Keratinocyte (primary cell): Measurements from ENCODE around the gene LYSMD2. TPM values are rescaled to one million over a fixed set of nuclear protein-coding genes. Genes with fewer than 3 reads are reported as not detected.
A peak's percentile ranks its signal among the peaks of the same experiment; 100 is the strongest.

Experiments
- DNase-seq: peaks from one replicate; pipeline ENCODE4 v3.0.0-alpha.2; 2011; ENCODE audit warnings: low read depth, missing footprints, low spot score
- FAIRE-seq: peaks from 2 replicates; lab custom pipeline; 2011; peaks lifted over from hg19 to GRCh38; lab: Jason Lieb, UNC
- H2AFZ ChIP-seq: 2 replicates; pipeline ENCODE4 v1.6.0; 2012; ENCODE audit warnings: low read length, control low read depth, inconsistent platforms; ENCODE audit not compliant: control insufficient read depth
- H3K27ac ChIP-seq: 2 replicates; pipeline ENCODE4 v1.5.1; 2011; ENCODE audit warnings: low read length; ENCODE audit not compliant: control insufficient read depth, insufficient read depth
- H3K27me3 ChIP-seq: 3 replicates; pipeline ENCODE4 v1.6.0; 2011; ENCODE audit warnings: low read length; ENCODE audit not compliant: control insufficient read depth, insufficient read depth; ENCODE audit errors: extremely low read depth
- H3K36me3 ChIP-seq, 2 experiments: 2 replicates in 1 of 2; 3 replicates in 1 of 2; pipeline ENCODE4 v1.5.1; 2011; ENCODE audit warnings: low read length in 2 of 2, mild to moderate bottlenecking in 1 of 2; ENCODE audit not compliant: control insufficient read depth in 2 of 2, insufficient read depth in 2 of 2; ENCODE audit errors: extremely low read depth in 1 of 2
- H3K4me1 ChIP-seq: 3 replicates; pipeline ENCODE4 v1.5.1; 2011; ENCODE audit warnings: low read length; ENCODE audit not compliant: control insufficient read depth, insufficient read depth; ENCODE audit errors: extremely low read depth
- H3K4me2 ChIP-seq: 3 replicates; pipeline ENCODE4 v1.6.0; 2011; ENCODE audit warnings: low read depth, low read length; ENCODE audit not compliant: control insufficient read depth, insufficient read depth; ENCODE audit errors: extremely low read depth
- H3K4me3 ChIP-seq, 3 experiments: fragments of 200-600 bp in 1 of 3; sonication (generic) in 1 of 3; 2 replicates in 2 of 3; 3 replicates in 1 of 3; pipeline ENCODE4 v1.5.1; 2011 to 2016; ENCODE audit warnings: low read length in 3 of 3, mild to moderate bottlenecking in 3 of 3, control low read depth in 2 of 3, inconsistent platforms in 1 of 3, low read depth in 1 of 3, mixed read lengths in 1 of 3, mixed run types in 1 of 3, moderate library complexity in 1 of 3; ENCODE audit not compliant: control insufficient read depth in 2 of 3, insufficient read depth in 2 of 3; ENCODE audit errors: extremely low read depth in 1 of 3
- H3K79me2 ChIP-seq: 2 replicates; pipeline ENCODE4 v1.6.0; 2012; ENCODE audit warnings: low read length; ENCODE audit not compliant: control insufficient read depth, insufficient read depth
- H3K9ac ChIP-seq: 3 replicates; pipeline ENCODE4 v1.6.0; 2011; ENCODE audit warnings: low read length; ENCODE audit not compliant: control insufficient read depth, insufficient read depth; ENCODE audit errors: extremely low read depth
- H3K9me1 ChIP-seq: 3 replicates; pipeline ENCODE4 v1.6.0; 2011; ENCODE audit warnings: low read length; ENCODE audit not compliant: control insufficient read depth, insufficient read depth; ENCODE audit errors: extremely low read depth
- H3K9me3 ChIP-seq: 2 replicates; pipeline ENCODE4 v1.5.1; 2012; ENCODE audit warnings: low read depth, low read length; ENCODE audit not compliant: control insufficient read depth
- H4K20me1 ChIP-seq: 3 replicates; pipeline ENCODE4 v1.6.0; 2011; ENCODE audit warnings: low read length; ENCODE audit not compliant: control insufficient read depth, insufficient read depth; ENCODE audit errors: extremely low read depth
- EZH2 ChIP-seq: IDR thresholded peaks from one replicate; pipeline ENCODE4 v1.6.1; 2012; ENCODE audit warnings: inconsistent platforms, mild to moderate bottlenecking, low read length, moderate library complexity
- dilution Hi-C: fragments of 300-500 bp; cut with MboI; formaldehyde crosslinking; loops from one replicate; pipeline ENCODE4 v1.7.0; 2020; ENCODE audit warnings: low sequenced_read_pairs; ENCODE audit not compliant: extremely low pct_ligation_motif_present
- polyA plus RNA-seq, 5 experiments: library from polyadenylated mRNA; depleted of rRNA in 3 of 5; stranded (reverse) in 3 of 5; stranded (forward) in 1 of 5; unstranded in 1 of 5; fragments of >200 nt; gene quantifications; 1 replicate in 1 of 5; 2 replicates in 3 of 5; 3 replicates in 1 of 5; pipeline versions ENCODE4 v1.2.1 to v1.2.3, GENCODE V29; 2011 to 2012; ENCODE audit warnings: missing spikeins in 2 of 5, low read depth in 1 of 5, low replicate concordance in 1 of 5
- TF ChIP-seq, protein P1 (sequence below), 3 experiments: IDR thresholded peaks in 1 of 3; conservative IDR thresholded peaks in 1 of 3; optimal IDR thresholded peaks in 1 of 3; 2 replicates in 2 of 3; 3 replicates in 1 of 3; pipeline versions ENCODE3 to v1.5.1; 2011; ENCODE audit warnings: low read length in 3 of 3, mild to moderate bottlenecking in 3 of 3, moderate library complexity in 2 of 3, control low read depth in 1 of 3, inconsistent platforms in 1 of 3; ENCODE audit not compliant: insufficient read depth in 2 of 3; ENCODE audit errors: extremely low read depth in 1 of 3

Gene LYSMD2
- polyA plus RNA-seq, 1 donor (not counting 4 experiments of a cell fraction or from before 2014, with no cell fraction given) = 12.7 TPM

GRCh38 chr15:51776952-51777569 is 39.6 kb upstream of the LYSMD2 start:
- Histone ChIP-seq H4K20me1 (no peaks in the 10 kb centered on the region), H3K9me1 (no peaks in the 10 kb centered on the region), H3K4me1 (peaks cover 22% of the 10 kb centered on the region), H3K27me3 (no peaks in the 10 kb centered on the region), H3K36me3 (peaks cover 0 to 3% of the 10 kb centered on the region in 2 experiments), H3K9ac (no peak overlapping the region), H3K4me2 (peak overlapping the region; percentile 39), H3K27ac (peak overlapping the region; percentile 15), H3K9me3 (no peaks in the 10 kb centered on the region), H3K4me3 (no peak overlapping the region), H3K79me2 (no peaks in the 10 kb centered on the region), H2AFZ (no peak overlapping the region)
- dilution Hi-C loops = no loop called here
- peak; percentile 81 for DNase-seq
- no peak for TF ChIP-seq EZH2
- TF ChIP-seq, protein P1, sequence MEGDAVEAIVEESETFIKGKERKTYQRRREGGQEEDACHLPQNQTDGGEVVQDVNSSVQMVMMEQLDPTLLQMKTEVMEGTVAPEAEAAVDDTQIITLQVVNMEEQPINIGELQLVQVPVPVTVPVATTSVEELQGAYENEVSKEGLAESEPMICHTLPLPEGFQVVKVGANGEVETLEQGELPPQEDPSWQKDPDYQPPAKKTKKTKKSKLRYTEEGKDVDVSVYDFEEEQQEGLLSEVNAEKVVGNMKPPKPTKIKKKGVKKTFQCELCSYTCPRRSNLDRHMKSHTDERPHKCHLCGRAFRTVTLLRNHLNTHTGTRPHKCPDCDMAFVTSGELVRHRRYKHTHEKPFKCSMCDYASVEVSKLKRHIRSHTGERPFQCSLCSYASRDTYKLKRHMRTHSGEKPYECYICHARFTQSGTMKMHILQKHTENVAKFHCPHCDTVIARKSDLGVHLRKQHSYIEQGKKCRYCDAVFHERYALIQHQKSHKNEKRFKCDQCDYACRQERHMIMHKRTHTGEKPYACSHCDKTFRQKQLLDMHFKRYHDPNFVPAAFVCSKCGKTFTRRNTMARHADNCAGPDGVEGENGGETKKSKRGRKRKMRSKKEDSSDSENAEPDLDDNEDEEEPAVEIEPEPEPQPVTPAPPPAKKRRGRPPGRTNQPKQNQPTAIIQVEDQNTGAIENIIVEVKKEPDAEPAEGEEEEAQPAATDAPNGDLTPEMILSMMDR (optimal IDR thresholded peaks at IDR 0.05 in 1 of 3, IDR thresholded peaks at IDR 0.05 in 1 of 3, conservative IDR thresholded peaks at IDR 0.05 in 1 of 3; ENCODE audit: extremely low read depth in 1 of 3, insufficient read depth in 2 of 3, low read length in 3 of 3) = peak; percentile 69 to 81 (median 78)
- peak; percentile 97 for FAIRE-seq

DNA sequence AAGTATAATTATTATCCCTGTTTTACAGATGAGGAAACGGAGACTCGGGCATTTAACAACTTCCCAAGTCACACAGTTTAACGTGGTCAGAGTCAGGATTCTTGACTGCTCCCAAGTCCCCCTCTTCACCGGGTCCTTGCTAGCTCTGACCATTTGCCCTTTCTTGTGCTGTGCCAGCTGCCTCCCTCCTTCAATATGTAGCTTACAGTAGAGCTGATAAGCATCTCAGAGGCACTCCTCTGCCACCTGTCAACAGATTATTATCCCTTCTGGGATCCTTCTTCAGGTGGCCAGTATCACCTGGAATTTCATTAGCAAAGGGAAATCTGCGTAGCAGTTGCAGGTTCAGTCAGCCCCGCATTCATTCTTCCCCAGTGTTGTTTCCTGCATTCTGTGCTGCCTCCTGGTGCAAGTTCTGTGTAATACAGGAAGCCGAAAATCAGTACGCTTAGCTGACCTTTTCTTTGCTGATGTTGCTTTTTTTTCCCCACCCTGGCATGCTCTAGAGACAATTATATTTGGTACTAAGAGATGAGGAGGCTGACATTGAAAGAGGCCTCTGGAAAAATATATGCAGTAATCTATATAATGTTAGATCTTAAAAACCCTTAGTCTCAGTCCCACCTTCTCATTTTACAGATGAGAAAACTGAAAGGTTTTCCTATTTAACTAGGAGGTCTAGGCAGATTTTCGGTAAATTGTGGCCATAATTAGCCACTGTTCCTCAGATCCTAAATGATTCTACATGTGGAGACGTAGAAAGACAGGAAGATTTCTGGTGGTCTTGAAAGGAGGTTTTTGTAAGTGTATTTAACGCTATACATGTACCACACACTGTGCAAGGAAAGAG is 38.7 kb upstream of the LYSMD2 start:
- dilution Hi-C loops = no loop called here

More for the DNA sequence above, 38.7 kb upstream of the LYSMD2 start:
- Histone ChIP-seq H3K27ac (peak overlapping the region; percentile 15), H3K36me3 (peaks cover 0 to 3% of the 10 kb centered on the region in 2 experiments), H4K20me1 (no peaks in the 10 kb centered on the region), H3K9me3 (no peaks in the 10 kb centered on the region), H3K4me1 (peaks cover 17% of the 10 kb centered on the region), H3K27me3 (no peaks in the 10 kb centered on the region), H3K4me3 (no peak overlapping the region), H2AFZ (no peak overlapping the region), H3K9me1 (no peaks in the 10 kb centered on the region), H3K9ac (no peak overlapping the region), H3K4me2 (peak overlapping the region; percentile 39), H3K79me2 (no peaks in the 10 kb centered on the region)
- FAIRE-seq (peak; percentile 73), DNase-seq (no peak)
- TF ChIP-seq, protein P1 (optimal IDR thresholded peaks at IDR 0.05 in 1 of 3, IDR thresholded peaks at IDR 0.05 in 1 of 3, conservative IDR thresholded peaks at IDR 0.05 in 1 of 3; ENCODE audit: extremely low read depth in 1 of 3, insufficient read depth in 2 of 3, low read length in 3 of 3) = peak; percentile 73 to 91 (median 89)
- TF ChIP-seq EZH2 = no peak
